ENCODE data around the gene DCAF5.
A peak's percentile ranks its signal among the peaks of the same experiment; 100 is the strongest.

Gene DCAF5

GRCh38 chr14:69141550-69141949 is 11.4 kb downstream of the DCAF5 start:
- no peak for DNase-seq (ENCODE audit: low spot score)

- no peak for DNase-seq (ENCODE audit: low spot score)
Measured at GRCh38 chr14:69139743-69140142, 13.2 kb downstream of the DCAF5 start.

- no peak for DNase-seq (ENCODE audit: low spot score)
Measured at GRCh38 chr14:69137843-69138535, 14.9 kb downstream of the DCAF5 start.

GRCh38 chr14:69137416-69137815 is 15.5 kb downstream of the DCAF5 start:
- no peak for DNase-seq (ENCODE audit: low spot score)

- no peak for DNase-seq (ENCODE audit: low spot score)
Measured at GRCh38 chr14:69135133-69135532, 17.8 kb downstream of the DCAF5 start.

GRCh38 chr14:69133206-69134125 is 19.5 kb downstream of the DCAF5 start:
- no peak for DNase-seq (ENCODE audit: low spot score)

- no peak for DNase-seq (ENCODE audit: low spot score)
Measured at GRCh38 chr14:69132513-69133181, 20.3 kb downstream of the DCAF5 start.

GRCh38 chr14:69131176-69131575 is 21.7 kb downstream of the DCAF5 start:
- no peak for DNase-seq (ENCODE audit: low spot score)

- peak; percentile 82 for DNase-seq (ENCODE audit: low spot score)
Measured at GRCh38 chr14:69129264-69129880, 23.5 kb downstream of the DCAF5 start.

GRCh38 chr14:69118305-69118704 is 34.6 kb downstream of the DCAF5 start:
- DNase-seq (ENCODE audit: low spot score) = no peak

- no peak for DNase-seq (ENCODE audit: low spot score)
Measured at GRCh38 chr14:69117020-69117767, 35.7 kb downstream of the DCAF5 start.

- no peak for DNase-seq (ENCODE audit: low spot score)
Measured at GRCh38 chr14:69115407-69116185, 37.3 kb downstream of the DCAF5 start.

GRCh38 chr14:69114763-69115162 is 38.2 kb downstream of the DCAF5 start:
- DNase-seq (ENCODE audit: low spot score) = no peak

GRCh38 chr14:69108358-69108757 is 44.6 kb downstream of the DCAF5 start:
- no peak for DNase-seq (ENCODE audit: low spot score)

- DNase-seq (ENCODE audit: low spot score) = peak; percentile 69
Measured at GRCh38 chr14:69107407-69108003, 45.4 kb downstream of the DCAF5 start.

GRCh38 chr14:69106451-69106850 is 46.5 kb downstream of the DCAF5 start:
- no peak for DNase-seq (ENCODE audit: low spot score)

GRCh38 chr14:69105326-69105725 is 47.6 kb downstream of the DCAF5 start:
- no peak for DNase-seq (ENCODE audit: low spot score)

- no peak for DNase-seq (ENCODE audit: low spot score)
Measured at GRCh38 chr14:69101331-69101826, 51.5 kb downstream of the DCAF5 start.

- no peak for DNase-seq (ENCODE audit: low spot score)
Measured at GRCh38 chr14:69097974-69098373, 54.9 kb downstream of the DCAF5 start.
